Keratinocyte (primary cell): ENCODE measurements around the gene SLPI.

Experiments used
- EZH2 ChIP-seq: IDR thresholded peaks from one replicate; pipeline ENCODE4 v1.6.1; 2012; ENCODE audit warnings: inconsistent platforms, mild to moderate bottlenecking, low read length, moderate library complexity
- TF ChIP-seq, protein P1 (sequence below), 3 experiments: IDR thresholded peaks in 1 of 3; conservative IDR thresholded peaks in 1 of 3; optimal IDR thresholded peaks in 1 of 3; 2 replicates in 2 of 3; 3 replicates in 1 of 3; pipeline versions ENCODE3 to v1.5.1; 2011; ENCODE audit warnings: low read length in 3 of 3, mild to moderate bottlenecking in 3 of 3, moderate library complexity in 2 of 3, control low read depth in 1 of 3, inconsistent platforms in 1 of 3; ENCODE audit not compliant: insufficient read depth in 2 of 3; ENCODE audit errors: extremely low read depth in 1 of 3

DNA sequence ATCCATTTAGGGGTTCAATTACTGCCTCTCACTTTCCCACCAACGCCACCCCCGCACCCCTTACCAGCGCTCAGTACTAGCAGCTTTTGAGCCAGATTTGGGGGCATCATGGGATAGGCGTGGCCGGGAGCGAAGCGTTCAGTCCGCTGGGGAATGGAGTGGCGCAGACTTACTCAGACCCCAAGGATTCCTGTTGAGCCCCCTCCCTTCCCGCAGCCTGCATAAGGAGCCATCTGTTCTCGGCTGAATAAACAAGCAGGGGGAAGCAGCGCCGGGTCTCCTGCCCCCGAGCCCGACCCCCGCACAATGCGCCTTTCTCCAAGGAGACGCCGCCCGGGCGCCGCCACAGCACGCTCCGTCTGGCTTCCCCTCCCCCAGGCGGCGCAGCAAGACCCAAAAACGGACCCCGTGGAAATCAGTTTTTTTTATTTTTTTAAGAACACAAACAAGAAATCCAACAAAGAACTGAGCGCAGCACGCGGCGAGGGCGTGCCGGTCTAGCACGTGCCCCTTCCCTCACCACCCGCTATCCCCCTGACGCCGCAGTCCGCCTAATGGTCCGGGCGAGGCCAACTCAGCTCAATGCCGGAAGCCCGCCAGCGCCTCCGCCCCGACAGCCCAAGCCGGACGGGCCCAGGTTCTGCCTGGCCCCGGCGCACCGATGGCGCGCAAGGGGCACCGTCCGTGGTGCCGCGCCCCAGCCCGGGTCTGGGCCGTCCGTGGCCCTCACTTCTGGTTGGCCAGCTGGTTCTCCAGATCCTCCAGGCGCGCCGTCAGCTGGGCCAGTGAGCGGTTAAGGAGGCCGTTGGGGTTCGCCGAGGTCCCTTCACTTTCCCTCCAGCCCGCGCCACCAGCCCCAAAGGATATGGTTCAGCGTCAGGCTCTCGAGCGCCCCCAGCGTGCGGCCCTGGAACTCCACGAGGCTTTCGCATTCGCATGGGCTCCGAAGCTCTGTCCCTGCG lies 39.0 kb upstream of the SLPI start:
- TF ChIP-seq, protein P1, sequence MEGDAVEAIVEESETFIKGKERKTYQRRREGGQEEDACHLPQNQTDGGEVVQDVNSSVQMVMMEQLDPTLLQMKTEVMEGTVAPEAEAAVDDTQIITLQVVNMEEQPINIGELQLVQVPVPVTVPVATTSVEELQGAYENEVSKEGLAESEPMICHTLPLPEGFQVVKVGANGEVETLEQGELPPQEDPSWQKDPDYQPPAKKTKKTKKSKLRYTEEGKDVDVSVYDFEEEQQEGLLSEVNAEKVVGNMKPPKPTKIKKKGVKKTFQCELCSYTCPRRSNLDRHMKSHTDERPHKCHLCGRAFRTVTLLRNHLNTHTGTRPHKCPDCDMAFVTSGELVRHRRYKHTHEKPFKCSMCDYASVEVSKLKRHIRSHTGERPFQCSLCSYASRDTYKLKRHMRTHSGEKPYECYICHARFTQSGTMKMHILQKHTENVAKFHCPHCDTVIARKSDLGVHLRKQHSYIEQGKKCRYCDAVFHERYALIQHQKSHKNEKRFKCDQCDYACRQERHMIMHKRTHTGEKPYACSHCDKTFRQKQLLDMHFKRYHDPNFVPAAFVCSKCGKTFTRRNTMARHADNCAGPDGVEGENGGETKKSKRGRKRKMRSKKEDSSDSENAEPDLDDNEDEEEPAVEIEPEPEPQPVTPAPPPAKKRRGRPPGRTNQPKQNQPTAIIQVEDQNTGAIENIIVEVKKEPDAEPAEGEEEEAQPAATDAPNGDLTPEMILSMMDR (optimal IDR thresholded peaks at IDR 0.05 in 1 of 3, IDR thresholded peaks at IDR 0.05 in 1 of 3, conservative IDR thresholded peaks at IDR 0.05 in 1 of 3; ENCODE audit: extremely low read depth in 1 of 3, insufficient read depth in 2 of 3, low read length in 3 of 3): peak; percentile 79 to 99 (median 89)
- no peak for TF ChIP-seq EZH2
